ENCODE measurements around the gene MIP.
"Not testable (repeated sequence)": the region's sequence is repeated elsewhere in the genome, so short reads cannot be mapped to it uniquely, and the experiment has no call there.

Gene MIP

GRCh38 chr12:56454557-56454956, at the start of gene MIP:
MIP (minus strand) TSS chr12:56454657; CDS start chr12:56454613, 44 bp downstream.
- Histone ChIP-seq H3K4me3 (ENCODE audit: low read length) (no peak within 1 kb of the TSS), H3K4me1 (ENCODE audit: control insufficient read depth, low read depth, low read length) (no peaks in the 10 kb centered on the region), H3K27me3 (ENCODE audit: control insufficient read depth, insufficient read depth, low read length) (no peaks in the 10 kb centered on the region), H3K36me3 (ENCODE audit: control insufficient read depth, low read depth, low read length) (no peaks in the 10 kb centered on the region), H3K9me3 (ENCODE audit: control insufficient read depth, low read depth, low read length) (no peaks in the 10 kb centered on the region), H3K9ac (ENCODE audit: low read length) (no peak within 1 kb of the TSS), H3K27ac (ENCODE audit: low read length) (no peak within 1 kb of the TSS)

- H3K27ac ChIP-seq (ENCODE audit: low read length); H3K36me3 ChIP-seq (ENCODE audit: control insufficient read depth, low read depth, low read length); H3K4me3 ChIP-seq (ENCODE audit: low read length); H3K9me3 ChIP-seq (ENCODE audit: control insufficient read depth, low read depth, low read length); H3K4me1 ChIP-seq (ENCODE audit: control insufficient read depth, low read depth, low read length); H3K9ac ChIP-seq (ENCODE audit: low read length): not testable (repeated sequence)
- H3K27me3 ChIP-seq (ENCODE audit: control insufficient read depth, insufficient read depth, low read length) = peaks cover 41% of the 10 kb centered on the region
Measured at GRCh38 chr12:56499879-56500278, 45.4 kb upstream of the MIP start.

- not testable (repeated sequence) for H3K4me3 ChIP-seq (ENCODE audit: low read length); H3K4me1 ChIP-seq (ENCODE audit: control insufficient read depth, low read depth, low read length); H3K27ac ChIP-seq (ENCODE audit: low read length); H3K36me3 ChIP-seq (ENCODE audit: control insufficient read depth, low read depth, low read length); H3K9ac ChIP-seq (ENCODE audit: low read length); H3K9me3 ChIP-seq (ENCODE audit: control insufficient read depth, low read depth, low read length)
- peaks cover 41% of the 10 kb centered on the region for H3K27me3 ChIP-seq (ENCODE audit: control insufficient read depth, insufficient read depth, low read length)
Measured at GRCh38 chr12:56499452-56499851, 45.0 kb upstream of the MIP start.

DNA sequence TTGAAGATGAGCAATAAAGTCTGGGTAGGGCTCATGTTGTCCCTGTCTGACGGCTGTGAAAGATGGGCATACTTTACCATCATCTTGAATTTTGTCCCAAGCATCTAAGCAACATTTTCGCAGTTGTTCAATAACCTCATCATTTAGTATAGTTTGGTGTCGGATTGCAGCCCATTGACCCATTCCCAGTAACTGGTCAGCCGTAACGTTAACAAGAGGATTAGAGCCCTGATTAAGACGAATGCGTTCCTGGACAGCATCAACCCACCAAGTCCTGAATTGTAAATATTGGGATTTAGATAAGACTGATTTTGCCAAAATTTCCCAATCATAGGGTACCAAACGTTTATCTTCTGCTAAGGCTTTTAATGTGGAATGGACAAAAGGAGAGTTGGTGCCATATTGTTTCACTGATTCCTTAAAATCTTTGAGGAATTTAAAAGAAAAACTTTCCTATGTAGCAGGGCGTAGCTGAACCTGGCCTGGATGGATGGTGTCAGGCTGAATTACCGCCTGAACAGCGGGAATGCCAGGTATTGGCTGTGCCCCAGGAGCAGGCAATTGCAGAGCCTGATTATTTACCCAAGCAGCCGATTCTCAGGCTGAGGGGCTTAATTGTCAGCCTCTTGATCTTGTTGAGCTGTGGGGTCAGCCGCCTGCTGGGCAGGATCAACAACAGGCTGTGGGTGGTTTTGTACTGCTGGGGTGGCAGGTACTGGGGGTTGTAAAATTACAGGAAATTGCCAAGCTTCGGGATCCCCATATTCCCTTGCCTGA, 43.9 kb upstream of the MIP start:
- H3K27ac ChIP-seq (ENCODE audit: low read length); H3K9ac ChIP-seq (ENCODE audit: low read length); H3K4me1 ChIP-seq (ENCODE audit: control insufficient read depth, low read depth, low read length); H3K9me3 ChIP-seq (ENCODE audit: control insufficient read depth, low read depth, low read length); H3K36me3 ChIP-seq (ENCODE audit: control insufficient read depth, low read depth, low read length); H3K4me3 ChIP-seq (ENCODE audit: low read length): not testable (repeated sequence)
- peaks cover 41% of the 10 kb centered on the region for H3K27me3 ChIP-seq (ENCODE audit: control insufficient read depth, insufficient read depth, low read length)

DNA sequence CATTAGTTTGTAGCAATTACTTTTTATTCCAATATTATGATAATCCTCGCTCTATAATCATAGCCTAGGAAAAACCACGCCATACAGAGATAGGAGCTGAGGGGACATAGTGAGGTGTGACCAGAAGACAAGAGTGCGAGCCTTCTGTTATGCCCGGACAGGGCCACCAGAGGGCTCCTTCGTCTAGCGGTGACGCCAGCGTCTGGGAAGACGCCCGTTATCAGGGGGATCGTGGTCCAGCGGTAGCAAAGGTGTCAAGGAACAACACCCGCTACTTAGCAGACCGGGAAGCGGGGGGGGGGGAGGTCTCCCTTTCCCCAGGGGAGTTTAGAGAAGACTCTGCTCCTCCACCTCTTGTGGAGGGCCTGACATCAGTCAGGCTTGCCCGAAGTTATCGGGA, 42.2 kb upstream of the MIP start:
- H3K27me3 ChIP-seq (ENCODE audit: control insufficient read depth, insufficient read depth, low read length) = peaks cover 41% of the 10 kb centered on the region
- not testable (repeated sequence) for H3K27ac ChIP-seq (ENCODE audit: low read length); H3K9me3 ChIP-seq (ENCODE audit: control insufficient read depth, low read depth, low read length); H3K4me3 ChIP-seq (ENCODE audit: low read length); H3K36me3 ChIP-seq (ENCODE audit: control insufficient read depth, low read depth, low read length); H3K4me1 ChIP-seq (ENCODE audit: control insufficient read depth, low read depth, low read length); H3K9ac ChIP-seq (ENCODE audit: low read length)

DNA sequence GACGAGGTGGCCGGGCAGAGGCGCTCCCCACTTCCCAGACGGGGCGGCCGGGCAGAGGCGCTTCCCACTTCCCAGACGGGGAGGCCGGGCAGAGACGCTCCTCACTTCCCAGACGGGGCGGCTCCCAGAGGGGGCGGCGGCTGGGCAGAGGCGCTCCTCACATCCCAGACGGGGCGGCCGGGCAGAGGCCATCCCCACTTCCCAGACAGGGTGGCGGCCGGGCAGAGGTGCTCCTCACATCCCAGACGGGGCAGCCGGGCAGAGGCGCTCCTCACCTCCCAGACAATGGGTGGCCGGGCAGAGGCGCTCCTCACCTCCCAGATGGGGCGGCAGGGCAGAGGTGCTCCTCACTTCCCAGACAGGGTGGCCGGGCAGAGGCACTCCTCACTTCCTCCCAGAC, 40.0 kb upstream of the MIP start:
- H3K27ac ChIP-seq (ENCODE audit: low read length); H3K4me3 ChIP-seq (ENCODE audit: low read length); H3K9ac ChIP-seq (ENCODE audit: low read length); H3K4me1 ChIP-seq (ENCODE audit: control insufficient read depth, low read depth, low read length); H3K9me3 ChIP-seq (ENCODE audit: control insufficient read depth, low read depth, low read length); H3K36me3 ChIP-seq (ENCODE audit: control insufficient read depth, low read depth, low read length): not testable (repeated sequence)
- peaks cover 50% of the 10 kb centered on the region for H3K27me3 ChIP-seq (ENCODE audit: control insufficient read depth, insufficient read depth, low read length)

DNA sequence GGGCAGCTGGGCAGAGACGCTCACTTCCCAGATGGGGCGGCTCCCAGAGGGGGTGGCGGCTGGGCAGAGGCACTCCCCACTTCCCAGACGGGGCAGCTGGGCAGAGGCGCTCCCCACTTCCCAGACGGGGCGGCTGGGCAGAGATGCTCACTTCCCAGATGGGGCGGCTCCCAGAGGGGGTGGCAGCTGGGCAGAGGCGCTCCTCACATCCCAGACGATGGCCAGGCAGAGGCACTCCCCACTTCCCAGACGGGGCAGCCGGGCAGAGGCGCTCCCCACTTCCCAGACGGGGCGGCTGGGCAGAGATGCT, 39.6 kb upstream of the MIP start:
- H3K36me3 ChIP-seq (ENCODE audit: control insufficient read depth, low read depth, low read length); H3K4me3 ChIP-seq (ENCODE audit: low read length): not testable (repeated sequence)

GRCh38 chr12:56493409-56494105, 39.1 kb upstream of the MIP start:
- not testable (repeated sequence) for H3K9ac ChIP-seq (ENCODE audit: low read length); H3K4me1 ChIP-seq (ENCODE audit: control insufficient read depth, low read depth, low read length); H3K9me3 ChIP-seq (ENCODE audit: control insufficient read depth, low read depth, low read length); H3K36me3 ChIP-seq (ENCODE audit: control insufficient read depth, low read depth, low read length); H3K27ac ChIP-seq (ENCODE audit: low read length); H3K4me3 ChIP-seq (ENCODE audit: low read length)
- H3K27me3 ChIP-seq (ENCODE audit: control insufficient read depth, insufficient read depth, low read length) = peaks cover 50% of the 10 kb centered on the region

More for the DNA sequence above, 39.6 kb upstream of the MIP start:
- H3K27ac ChIP-seq (ENCODE audit: low read length); H3K4me1 ChIP-seq (ENCODE audit: control insufficient read depth, low read depth, low read length); H3K9ac ChIP-seq (ENCODE audit: low read length); H3K9me3 ChIP-seq (ENCODE audit: control insufficient read depth, low read depth, low read length): not testable (repeated sequence)
- H3K27me3 ChIP-seq (ENCODE audit: control insufficient read depth, insufficient read depth, low read length) = peaks cover 50% of the 10 kb centered on the region

GRCh38 chr12:56490360-56490759, 35.9 kb upstream of the MIP start:
- Histone ChIP-seq H3K27ac (ENCODE audit: low read length) (no peak overlapping the region), H3K9me3 (ENCODE audit: control insufficient read depth, low read depth, low read length) (no peaks in the 10 kb centered on the region), H3K4me3 (ENCODE audit: low read length) (no peak overlapping the region), H3K27me3 (ENCODE audit: control insufficient read depth, insufficient read depth, low read length) (peaks cover 60% of the 10 kb centered on the region), H3K36me3 (ENCODE audit: control insufficient read depth, low read depth, low read length) (no peaks in the 10 kb centered on the region), H3K4me1 (ENCODE audit: control insufficient read depth, low read depth, low read length) (no peaks in the 10 kb centered on the region), H3K9ac (ENCODE audit: low read length) (no peak overlapping the region)

DNA sequence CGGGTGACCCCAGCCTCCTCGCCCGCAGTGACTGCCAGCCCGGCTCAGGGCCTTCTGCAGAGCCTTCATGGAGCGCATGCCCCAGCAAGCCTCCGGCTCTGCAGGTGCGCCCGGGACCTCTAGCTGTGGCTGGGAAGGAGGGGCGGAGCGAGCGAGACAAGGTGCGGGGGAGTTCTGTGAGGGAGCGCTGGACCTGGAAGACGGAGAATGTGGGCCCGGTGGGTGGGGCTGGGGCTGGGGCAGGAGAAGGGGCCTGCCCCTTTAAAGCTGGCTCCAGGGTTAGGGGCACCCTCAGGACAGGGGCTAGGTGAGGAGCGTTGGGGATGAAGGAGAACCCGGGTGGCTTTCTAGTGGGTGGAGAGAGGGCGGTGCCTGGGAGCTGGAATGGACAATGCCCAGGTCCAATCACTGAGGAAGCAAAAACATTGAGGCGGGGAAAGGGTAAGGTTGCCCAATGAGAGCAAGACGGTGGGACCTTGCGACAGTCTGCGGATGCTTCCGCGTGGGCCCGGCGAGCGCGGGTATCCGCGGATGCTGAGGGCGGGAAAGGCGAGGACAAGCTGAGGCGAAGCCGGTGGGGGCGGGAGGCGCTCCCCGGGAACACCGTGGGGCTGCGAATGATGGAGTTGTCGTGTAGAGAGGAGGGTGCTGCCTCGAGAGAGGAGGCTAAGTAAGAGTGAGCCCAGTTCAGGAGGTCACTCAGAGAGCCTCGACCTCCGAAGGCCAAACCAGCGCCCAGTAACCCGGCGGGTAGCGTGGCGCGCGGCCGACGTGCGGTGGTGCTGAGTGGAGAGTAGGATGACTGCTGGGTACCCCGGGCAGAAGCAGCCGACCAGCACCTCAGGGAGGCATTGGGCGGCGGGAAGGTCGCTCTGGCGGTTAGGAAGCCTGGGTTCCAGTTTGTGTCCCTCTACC, 33.8 kb upstream of the MIP start, which contains the start of gene GLS2:
Gene GLS2, minus strand, starts transcription at position 121 of the 915 bp plus-strand sequence. Its CDS starts 43 bp downstream, at position 78.
- peak within 1 kb of the TSS; percentile 29 for H3K9ac ChIP-seq (ENCODE audit: low read length)
- H3K4me3 ChIP-seq (ENCODE audit: low read length) = peak within 1 kb of the TSS; percentile 75

GRCh38 chr12:56487448-56488040, 33.1 kb upstream of the MIP start:
- Histone ChIP-seq H3K36me3 (ENCODE audit: control insufficient read depth, low read depth, low read length) (no peaks in the 10 kb centered on the region), H3K27ac (ENCODE audit: low read length) (no peak overlapping the region), H3K27me3 (ENCODE audit: control insufficient read depth, insufficient read depth, low read length) (peaks cover 60% of the 10 kb centered on the region), H3K9me3 (ENCODE audit: control insufficient read depth, low read depth, low read length) (no peaks in the 10 kb centered on the region), H3K4me1 (ENCODE audit: control insufficient read depth, low read depth, low read length) (no peaks in the 10 kb centered on the region), H3K4me3 (ENCODE audit: low read length) (peak overlapping the region; percentile 75), H3K9ac (ENCODE audit: low read length) (peak overlapping the region; percentile 29)

More for the DNA sequence above, 33.8 kb upstream of the MIP start, which contains the start of gene GLS2:
- no peaks in the 10 kb centered on the region for H3K4me1 ChIP-seq (ENCODE audit: control insufficient read depth, low read depth, low read length)
- no peak within 1 kb of the TSS for H3K27ac ChIP-seq (ENCODE audit: low read length)
- no peaks in the 10 kb centered on the region for H3K36me3 ChIP-seq (ENCODE audit: control insufficient read depth, low read depth, low read length)
- H3K9me3 ChIP-seq (ENCODE audit: control insufficient read depth, low read depth, low read length) = no peaks in the 10 kb centered on the region
- H3K27me3 ChIP-seq (ENCODE audit: control insufficient read depth, insufficient read depth, low read length) = peaks cover 60% of the 10 kb centered on the region

All from iPS-18a (cell line).